DOHH2 (cell line): ENCODE measurements around the gene RUNX1.
A peak's percentile ranks its signal among the peaks of the same experiment; 100 is the strongest.

ENCODE experiments used
- H3F3A ChIP-seq: fragments of 200-600 bp; sonication (generic), shearing (Covaris generic); 2 replicates; pipeline ENCODE4 v1.6.0; 2016; ENCODE audit warnings: antibody characterized with exemption, mild to moderate bottlenecking; ENCODE audit not compliant: control insufficient read depth, insufficient read depth
- H3K27ac ChIP-seq: fragments of 200-600 bp; sonication (generic); 2 replicates; pipeline ENCODE4 v1.5.1; 2014; ENCODE audit warnings: low read depth, mild to moderate bottlenecking, low read length, moderate library complexity
- H3K27me3 ChIP-seq: fragments of 200-600 bp; sonication (generic); 2 replicates; pipeline ENCODE4 v1.6.1; 2014; ENCODE audit warnings: mild to moderate bottlenecking, low read length, mixed read lengths; ENCODE audit not compliant: control insufficient read depth
- H3K36me3 ChIP-seq: fragments of 200-600 bp; sonication (generic); 2 replicates; pipeline ENCODE4 v1.6.1; 2014; ENCODE audit warnings: mild to moderate bottlenecking, low read length, moderate library complexity, mixed read lengths; ENCODE audit not compliant: control insufficient read depth
- H3K4me1 ChIP-seq: fragments of 200-600 bp; sonication (generic); 2 replicates; pipeline ENCODE4 v1.6.1; 2014; ENCODE audit warnings: mild to moderate bottlenecking, low read length, mixed read lengths; ENCODE audit not compliant: control insufficient read depth
- H3K4me2 ChIP-seq: fragments of 200-600 bp; sonication (generic); 2 replicates; pipeline ENCODE4 v1.6.0; 2014; ENCODE audit warnings: mild to moderate bottlenecking, low read length, moderate library complexity
- H3K4me3 ChIP-seq: fragments of 200-600 bp; sonication (generic); 2 replicates; pipeline ENCODE4 v1.5.1; 2014; ENCODE audit warnings: mild to moderate bottlenecking, low read length, mixed read lengths
- H3K79me2 ChIP-seq: fragments of 200-600 bp; sonication (generic); 2 replicates; pipeline ENCODE4 v1.6.1; 2014; ENCODE audit warnings: mild to moderate bottlenecking, low read length, mixed read lengths; ENCODE audit not compliant: control insufficient read depth
- H3K9me2 ChIP-seq: fragments of 200-600 bp; sonication (generic); replicated peaks from 2 replicates; pipeline ENCODE4 v1.6.1; 2014; ENCODE audit warnings: mild to moderate bottlenecking, low read length, mixed read lengths; ENCODE audit not compliant: control insufficient read depth
- H3K9me3 ChIP-seq: fragments of 200-600 bp; sonication (generic); 2 replicates; pipeline ENCODE4 v1.6.1; 2014; ENCODE audit warnings: antibody characterized with exemption, low read length, mixed read lengths; ENCODE audit not compliant: control insufficient read depth, insufficient read depth
- H4K20me1 ChIP-seq: fragments of 200-600 bp; sonication (generic); 2 replicates; pipeline ENCODE4 v1.6.0; 2014; ENCODE audit warnings: low read depth, mild to moderate bottlenecking, antibody characterized with exemption, low read length, moderate library complexity; ENCODE audit not compliant: control insufficient read depth, insufficient read depth
- EZH2phosphoT487 ChIP-seq: fragments of 200-600 bp; sonication (generic); IDR thresholded peaks from 2 replicates; pipeline ENCODE4 v1.6.1; 2017; ENCODE audit warnings: borderline replicate concordance, mild to moderate bottlenecking, antibody characterized with exemption, low read length, moderate library complexity, mixed read lengths
- TF ChIP-seq, protein P1 (sequence below): fragments of 200-600 bp; sonication (generic); IDR thresholded peaks from one replicate; pipeline ENCODE4 v1.5.1; 2014; ENCODE audit warnings: antibody characterized with exemption, mild to moderate bottlenecking, low read depth, low read length; ENCODE audit not compliant: poor library complexity, severe bottlenecking

Gene RUNX1

DNA sequence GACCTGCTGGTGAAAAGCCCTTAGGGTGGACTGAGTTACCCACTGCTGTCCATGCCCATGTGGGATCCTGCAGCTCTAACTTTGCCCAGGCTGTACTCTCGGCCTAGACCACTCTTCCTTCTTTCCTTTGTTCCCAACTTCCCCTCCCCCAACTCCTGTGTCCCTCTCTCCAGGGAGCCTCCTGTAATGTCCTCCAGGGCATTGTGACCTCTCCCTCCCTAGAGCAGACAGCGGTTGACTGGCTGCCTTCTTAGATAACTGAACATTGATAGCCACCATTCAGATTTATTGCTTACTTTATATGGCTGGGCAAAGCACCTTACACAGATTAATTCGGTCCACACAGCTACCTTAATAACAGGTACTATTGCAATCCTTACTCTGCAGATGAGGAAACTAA, 5.0 kb downstream of the RUNX1 start:
- Histone ChIP-seq H3K36me3 (peaks cover 78% of the 10 kb centered on the region), H3K79me2 (peaks cover 97% of the 10 kb centered on the region), H3K4me3 (peak overlapping the region; percentile 90), H3K27ac (peak overlapping the region; percentile 91), H3K9me3 (no peaks in the 10 kb centered on the region), H3K4me2 (peak overlapping the region; percentile 95), H3F3A (peaks cover 34% of the 10 kb centered on the region), H3K4me1 (peaks cover 72% of the 10 kb centered on the region), H4K20me1 (peaks cover 11% of the 10 kb centered on the region; the same call in 1 of the 2 replicates), H3K27me3 (no peaks in the 10 kb centered on the region), H3K9me2 (no peaks in the 10 kb centered on the region)
- no peak for TF ChIP-seq EZH2phosphoT487
- TF ChIP-seq, protein P1, sequence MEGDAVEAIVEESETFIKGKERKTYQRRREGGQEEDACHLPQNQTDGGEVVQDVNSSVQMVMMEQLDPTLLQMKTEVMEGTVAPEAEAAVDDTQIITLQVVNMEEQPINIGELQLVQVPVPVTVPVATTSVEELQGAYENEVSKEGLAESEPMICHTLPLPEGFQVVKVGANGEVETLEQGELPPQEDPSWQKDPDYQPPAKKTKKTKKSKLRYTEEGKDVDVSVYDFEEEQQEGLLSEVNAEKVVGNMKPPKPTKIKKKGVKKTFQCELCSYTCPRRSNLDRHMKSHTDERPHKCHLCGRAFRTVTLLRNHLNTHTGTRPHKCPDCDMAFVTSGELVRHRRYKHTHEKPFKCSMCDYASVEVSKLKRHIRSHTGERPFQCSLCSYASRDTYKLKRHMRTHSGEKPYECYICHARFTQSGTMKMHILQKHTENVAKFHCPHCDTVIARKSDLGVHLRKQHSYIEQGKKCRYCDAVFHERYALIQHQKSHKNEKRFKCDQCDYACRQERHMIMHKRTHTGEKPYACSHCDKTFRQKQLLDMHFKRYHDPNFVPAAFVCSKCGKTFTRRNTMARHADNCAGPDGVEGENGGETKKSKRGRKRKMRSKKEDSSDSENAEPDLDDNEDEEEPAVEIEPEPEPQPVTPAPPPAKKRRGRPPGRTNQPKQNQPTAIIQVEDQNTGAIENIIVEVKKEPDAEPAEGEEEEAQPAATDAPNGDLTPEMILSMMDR, result no peak

DNA sequence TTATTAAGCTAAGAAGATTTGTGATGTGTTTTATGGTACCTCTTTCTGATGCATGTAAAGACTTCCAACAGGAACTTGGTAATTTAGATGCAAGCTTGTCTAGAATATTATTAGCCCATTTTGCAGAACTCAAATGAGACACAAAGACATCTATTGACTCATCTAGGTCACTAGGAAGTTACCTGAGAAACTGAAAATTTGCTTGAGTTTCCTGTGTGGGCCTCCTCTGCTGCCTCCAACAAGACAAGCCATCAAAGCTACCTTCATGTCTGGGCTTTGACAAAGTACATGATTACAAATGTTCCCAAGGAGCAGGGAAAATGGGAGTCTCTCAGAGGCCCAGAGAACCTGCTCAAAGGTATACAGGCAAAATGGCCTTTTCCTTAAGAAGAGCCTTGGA, 5.6 kb downstream of the RUNX1 start:
- peak overlapping the region; percentile 91 for H3K27ac ChIP-seq
- peak overlapping the region; percentile 90 for H3K4me3 ChIP-seq
- peaks cover 83% of the 10 kb centered on the region for H3K36me3 ChIP-seq
- peaks cover 16% of the 10 kb centered on the region for H4K20me1 ChIP-seq
- TF ChIP-seq, protein P1, result no peak
- TF ChIP-seq EZH2phosphoT487, result no peak
- no peaks in the 10 kb centered on the region for H3K9me3 ChIP-seq
- peaks cover 100% of the 10 kb centered on the region for H3K79me2 ChIP-seq
- peaks cover 28% of the 10 kb centered on the region for H3F3A ChIP-seq
- H3K4me2 ChIP-seq, result peak overlapping the region; percentile 95
- peaks cover 78% of the 10 kb centered on the region for H3K4me1 ChIP-seq
- H3K27me3 ChIP-seq, result no peaks in the 10 kb centered on the region
- H3K9me2 ChIP-seq, result no peaks in the 10 kb centered on the region

DNA sequence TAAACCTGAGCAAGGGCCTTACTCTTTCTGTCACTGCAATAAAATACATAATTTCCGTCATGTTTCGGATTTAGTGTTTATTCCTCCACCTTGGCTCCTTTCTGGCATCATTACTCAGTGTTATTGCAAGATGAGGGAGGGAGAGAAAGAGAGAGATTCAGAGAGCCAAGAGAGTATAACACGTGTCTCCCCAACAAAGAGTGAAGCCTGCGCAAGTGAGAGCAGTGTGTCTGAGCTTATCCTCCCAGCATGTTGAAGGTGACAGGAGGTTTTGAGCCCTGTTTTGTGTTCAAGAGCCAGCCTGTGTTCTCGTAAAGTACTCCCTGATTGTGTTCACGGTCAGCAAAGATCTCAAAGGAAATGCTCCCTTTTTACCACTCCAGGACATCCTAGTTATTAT, 6.3 kb downstream of the RUNX1 start:
- TF ChIP-seq, protein P1, result no peak
- Histone ChIP-seq H3K79me2 (peaks cover 100% of the 10 kb centered on the region), H3K9me2 (no peaks in the 10 kb centered on the region), H3K4me1 (peaks cover 82% of the 10 kb centered on the region), H4K20me1 (peaks cover 16% of the 10 kb centered on the region), H3K36me3 (peaks cover 82% of the 10 kb centered on the region), H3F3A (peaks cover 26% of the 10 kb centered on the region), H3K4me2 (peak overlapping the region; percentile 95), H3K27me3 (no peaks in the 10 kb centered on the region), H3K4me3 (peak overlapping the region; percentile 90), H3K9me3 (no peaks in the 10 kb centered on the region), H3K27ac (peak overlapping the region; percentile 91)
